Astrocyte (in vitro differentiated cells and primary cell): Measurements from ENCODE around the gene DCX.

ENCODE experiments used
- EZH2 ChIP-seq: IDR thresholded peaks from 2 replicates; pipeline ENCODE4 v1.6.1; 2012; ENCODE audit warnings: mild to moderate bottlenecking, low read length, inconsistent platforms; ENCODE audit not compliant: insufficient read depth
- TF ChIP-seq, protein P1 (sequence below): IDR thresholded peaks from 2 replicates; pipeline ENCODE4 v1.5.1; 2011; ENCODE audit warnings: low read depth, mild to moderate bottlenecking, inconsistent platforms, low read length, moderate library complexity; ENCODE audit not compliant: insufficient read depth

DNA sequence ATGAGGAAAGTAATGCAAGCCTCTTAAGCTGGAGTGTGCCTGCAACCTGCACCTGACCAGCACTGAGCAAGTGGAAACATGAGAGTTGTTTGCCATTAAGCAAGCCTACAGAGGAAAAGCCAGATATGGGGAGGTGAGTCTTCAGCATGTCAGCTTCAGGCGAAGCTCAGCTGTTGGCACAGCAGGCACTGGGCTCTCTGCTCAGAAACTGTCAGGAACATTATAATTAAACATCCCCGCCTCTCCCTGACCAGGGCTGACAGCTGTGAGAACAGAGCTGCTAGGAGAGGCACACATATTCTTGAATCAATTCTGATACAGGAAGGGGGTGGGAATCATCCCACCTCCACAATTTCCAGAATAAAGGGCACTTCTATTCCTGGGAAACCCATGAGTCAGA lies 19.0 kb upstream of the DCX start:
- TF ChIP-seq, protein P1, sequence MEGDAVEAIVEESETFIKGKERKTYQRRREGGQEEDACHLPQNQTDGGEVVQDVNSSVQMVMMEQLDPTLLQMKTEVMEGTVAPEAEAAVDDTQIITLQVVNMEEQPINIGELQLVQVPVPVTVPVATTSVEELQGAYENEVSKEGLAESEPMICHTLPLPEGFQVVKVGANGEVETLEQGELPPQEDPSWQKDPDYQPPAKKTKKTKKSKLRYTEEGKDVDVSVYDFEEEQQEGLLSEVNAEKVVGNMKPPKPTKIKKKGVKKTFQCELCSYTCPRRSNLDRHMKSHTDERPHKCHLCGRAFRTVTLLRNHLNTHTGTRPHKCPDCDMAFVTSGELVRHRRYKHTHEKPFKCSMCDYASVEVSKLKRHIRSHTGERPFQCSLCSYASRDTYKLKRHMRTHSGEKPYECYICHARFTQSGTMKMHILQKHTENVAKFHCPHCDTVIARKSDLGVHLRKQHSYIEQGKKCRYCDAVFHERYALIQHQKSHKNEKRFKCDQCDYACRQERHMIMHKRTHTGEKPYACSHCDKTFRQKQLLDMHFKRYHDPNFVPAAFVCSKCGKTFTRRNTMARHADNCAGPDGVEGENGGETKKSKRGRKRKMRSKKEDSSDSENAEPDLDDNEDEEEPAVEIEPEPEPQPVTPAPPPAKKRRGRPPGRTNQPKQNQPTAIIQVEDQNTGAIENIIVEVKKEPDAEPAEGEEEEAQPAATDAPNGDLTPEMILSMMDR = no peak
- no peak for TF ChIP-seq EZH2
